SH-SY5Y (cell line): Measurements from ENCODE around the gene PSMG1.

Experiments used
- GATA2 ChIP-seq: IDR thresholded peaks from 2 replicates; pipeline ENCODE4 v1.6.1; 2011; ENCODE audit warnings: mild to moderate bottlenecking, low read depth, low read length
- GATA3 ChIP-seq: IDR thresholded peaks from 2 replicates; pipeline ENCODE4 v1.6.1; 2011; ENCODE audit warnings: low read depth, mild to moderate bottlenecking, low read length, moderate library complexity

DNA sequence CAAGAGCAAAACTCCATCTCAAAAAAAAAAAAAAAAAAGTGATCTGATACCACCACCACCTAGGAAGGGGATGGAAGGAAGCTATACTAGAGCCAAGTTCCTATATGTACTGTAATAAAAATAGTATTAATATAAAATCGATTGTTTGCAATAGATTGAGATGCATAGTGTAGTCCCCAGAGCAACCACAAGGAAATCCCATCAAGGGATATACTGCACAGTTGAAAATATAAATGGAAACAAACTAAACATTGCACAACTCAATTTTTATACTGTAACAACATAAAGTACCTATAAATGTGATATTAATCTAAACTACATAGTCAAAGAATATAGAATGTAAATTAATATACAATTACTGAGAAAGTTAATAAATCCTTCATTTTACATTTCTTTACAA lies 20.9 kb upstream of the PSMG1 start:
- TF ChIP-seq GATA2 (no peak), GATA3 (no peak)
